Upper lobe of right lung (tissue), 1 donor: ENCODE measurements around the gene FOXA2. TPM values are rescaled to one million over a fixed set of nuclear protein-coding genes. Genes with fewer than 3 reads are reported as not detected.
"Not testable (repeated sequence)": the region's sequence is repeated elsewhere in the genome, so short reads cannot be mapped to it uniquely, and the experiment has no call there.

Experiments
- ATAC-seq: fragments of 200-7000 bp; cut with Tn5 transposase; one replicate; pipeline ENCODE4 v1.9.1; 2020; ENCODE audit warnings: mild to moderate bottlenecking, moderate library complexity
- DNase-seq: peaks from one replicate; pipeline ENCODE4 v3.0.0-alpha.2; 2020
- H3K27ac ChIP-seq: fragments of 200-600 bp; one replicate; pipeline ENCODE4 v1.8.0; 2022
- H3K27me3 ChIP-seq: fragments of 200-600 bp; one replicate; pipeline ENCODE4 v1.8.0; 2022; ENCODE audit warnings: mild to moderate bottlenecking
- H3K36me3 ChIP-seq: fragments of 200-600 bp; one replicate; pipeline ENCODE4 v1.8.0; 2022
- H3K4me1 ChIP-seq: fragments of 200-600 bp; one replicate; pipeline ENCODE4 v1.8.0; 2022
- H3K4me3 ChIP-seq: fragments of 200-600 bp; one replicate; pipeline ENCODE4 v1.8.0; 2022; ENCODE audit warnings: mild to moderate bottlenecking
- H3K9me3 ChIP-seq: fragments of 200-600 bp; one replicate; pipeline ENCODE4 v1.8.0; 2022
- CTCF ChIP-seq: fragments of 200-600 bp; IDR thresholded peaks from one replicate; pipeline ENCODE4 v1.8.0; 2022; ENCODE audit warnings: antibody characterized with exemption
- intact Hi-C: fragments of 100-400 bp; cut with DNase I; formaldehyde crosslinking; loops from one replicate; pipeline ENCODE4 v1.11.0; 2022
- total RNA-seq: library from RNA; stranded (reverse); fragmentation: NEBNext Ultra II Directional; extraction: Animal tissue kit (Norgen Biotek cat#: 25700); gene quantifications from one replicate; pipeline ENCODE4 v1.2.1, GENCODE V29; 2021
- donor health status: DM: no; HTN: yes; CAD: no; lungs with severe emphysema.

FOXA2 gene
- total RNA-seq, 1 donor from 2014 or later: 21.7 TPM

DNA sequence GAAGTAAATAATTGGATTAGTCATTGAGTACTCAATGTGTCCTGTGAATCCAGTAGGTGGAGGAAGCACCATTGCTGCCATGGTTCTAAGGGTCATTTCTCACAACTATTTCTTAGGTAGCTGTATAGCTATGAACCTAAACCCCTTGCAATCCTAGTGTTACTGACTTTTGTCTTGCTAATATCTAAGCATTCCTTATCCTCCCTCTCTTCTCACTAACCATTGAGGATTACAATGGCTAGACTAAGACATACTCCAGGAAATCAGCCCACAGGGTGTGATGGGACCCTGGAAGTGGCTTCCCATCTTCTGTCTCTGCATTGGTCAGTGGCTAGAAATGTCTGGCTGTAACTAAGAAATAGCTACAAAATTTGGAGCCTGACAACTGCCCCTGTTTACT is 27.3 kb upstream of the FOXA2 start:
- intact Hi-C loops: no loop called here
- no peak for TF ChIP-seq CTCF
- Histone ChIP-seq H3K36me3 (no peaks in the 10 kb centered on the region), H3K4me1 (no peaks in the 10 kb centered on the region), H3K9me3 (no peaks in the 10 kb centered on the region), H3K27me3 (peaks cover 9% of the 10 kb centered on the region), H3K27ac (no peak overlapping the region), H3K4me3 (no peak overlapping the region)
- ATAC-seq (no peak), DNase-seq (no peak)

DNA sequence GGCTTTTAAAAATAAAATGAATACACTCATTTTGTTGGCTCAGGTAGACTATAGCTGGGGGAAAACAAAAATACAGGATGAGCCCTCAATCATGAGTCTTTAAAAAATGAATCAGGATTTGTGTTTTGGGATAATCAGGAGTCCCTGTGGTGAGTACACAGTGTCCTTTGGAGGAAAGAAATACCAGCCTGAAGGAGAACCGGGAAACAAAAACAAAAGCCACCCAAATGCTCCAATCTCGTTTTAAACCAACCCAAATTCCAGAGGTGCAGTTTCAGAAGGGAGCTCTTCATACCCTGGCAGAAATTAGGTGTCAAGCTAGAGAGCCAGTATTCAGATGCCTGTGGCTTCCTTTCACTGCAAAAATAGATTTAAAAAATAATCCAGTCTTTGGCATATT is 23.3 kb upstream of the FOXA2 start:
- peaks cover 3% of the 10 kb centered on the region for H3K27me3 ChIP-seq
- TF ChIP-seq CTCF: no peak
- intact Hi-C loops: no loop called here
- ATAC-seq: no peak
- H3K36me3 ChIP-seq: no peaks in the 10 kb centered on the region
- no peaks in the 10 kb centered on the region for H3K4me1 ChIP-seq
- DNase-seq: no peak
- no peaks in the 10 kb centered on the region for H3K9me3 ChIP-seq
- H3K27ac ChIP-seq: no peak overlapping the region
- no peak overlapping the region for H3K4me3 ChIP-seq

- Histone ChIP-seq H3K27me3 (no peaks in the 10 kb centered on the region), H3K4me3 (no peak overlapping the region), H3K27ac (no peak overlapping the region), H3K9me3 (no peaks in the 10 kb centered on the region), H3K4me1 (no peaks in the 10 kb centered on the region), H3K36me3 (no peaks in the 10 kb centered on the region)
- DNase-seq (no peak), ATAC-seq (no peak)
- no peak for TF ChIP-seq CTCF
- intact Hi-C loops: no loop called here
These were observed 20.4 kb upstream of the FOXA2 start for GRCh38 chr20:22604815-22605214.

- no peak overlapping the region for H3K4me3 ChIP-seq
- DNase-seq: no peak
- intact Hi-C loops: no loop called here
- no peak for ATAC-seq
- no peaks in the 10 kb centered on the region for H3K27me3 ChIP-seq
- no peaks in the 10 kb centered on the region for H3K36me3 ChIP-seq
- H3K4me1 ChIP-seq: no peaks in the 10 kb centered on the region
- no peak overlapping the region for H3K27ac ChIP-seq
- H3K9me3 ChIP-seq: no peaks in the 10 kb centered on the region
- no peak for TF ChIP-seq CTCF
These were observed 17.2 kb upstream of the FOXA2 start for GRCh38 chr20:22601361-22602141.

DNA sequence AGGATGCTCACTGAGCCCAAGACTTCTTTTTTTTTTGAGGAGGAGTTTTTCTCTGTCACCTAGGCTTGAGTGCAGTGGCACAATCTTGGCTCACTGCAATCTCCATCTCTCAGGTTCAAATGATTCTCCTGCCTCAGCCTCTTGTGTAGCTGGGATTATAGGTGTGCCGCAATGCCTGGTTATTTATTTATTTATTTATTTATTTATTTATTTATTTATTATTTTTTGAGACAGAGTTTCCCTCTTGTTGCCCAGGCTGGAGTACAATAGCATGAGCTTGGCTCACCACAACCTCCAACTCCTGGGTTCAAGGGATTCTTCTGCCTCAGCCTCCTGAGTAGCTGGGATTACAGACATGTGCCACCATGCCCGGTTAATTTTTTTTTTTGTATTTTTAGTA is 14.9 kb upstream of the FOXA2 start:
- intact Hi-C loops, H3K4me1 ChIP-seq, H3K4me3 ChIP-seq, H3K27ac ChIP-seq, H3K27me3 ChIP-seq, H3K36me3 ChIP-seq, H3K9me3 ChIP-seq, DNase-seq, ATAC-seq: not testable (repeated sequence)

GRCh38 chr20:22597303-22597702 is 12.9 kb upstream of the FOXA2 start:
- no peaks in the 10 kb centered on the region for H3K4me1 ChIP-seq
- no peak overlapping the region for H3K4me3 ChIP-seq
- no peaks in the 10 kb centered on the region for H3K9me3 ChIP-seq
- peaks cover 6% of the 10 kb centered on the region for H3K27me3 ChIP-seq
- intact Hi-C loops: no loop called here
- no peak overlapping the region for H3K27ac ChIP-seq
- DNase-seq (no peak), ATAC-seq (no peak)
- no peaks in the 10 kb centered on the region for H3K36me3 ChIP-seq
- TF ChIP-seq CTCF: no peak
